HepG2 (cell line): ENCODE results near the gene TBX6. TPM values are rescaled to one million over a fixed set of nuclear protein-coding genes. Genes with fewer than 3 reads are reported as not detected.

Experiments used
- ADNP ChIP-seq: sonication (generic); formaldehyde crosslinking; IDR thresholded peaks from 2 replicates; pipeline ENCODE4 v1.4.0; 2020; ENCODE audit warnings: missing genetic modification reagents
- BCL3 ChIP-seq: sonication (generic); formaldehyde crosslinking; IDR thresholded peaks from 2 replicates; pipeline ENCODE4 v1.5.1; 2020; ENCODE audit warnings: mild to moderate bottlenecking, missing genetic modification reagents, moderate library complexity
- BRD4 ChIP-seq: sonication (generic); formaldehyde crosslinking; IDR thresholded peaks from 2 replicates; pipeline ENCODE4 v1.4.0; 2020; ENCODE audit warnings: missing genetic modification reagents
- ELF3 ChIP-seq: IDR thresholded peaks from 2 replicates; pipeline ENCODE4 v1.6.1; 2016; ENCODE audit warnings: missing genetic modification reagents, missing compliant biosample characterization
- IKZF4 ChIP-seq: sonication (generic); formaldehyde crosslinking; IDR thresholded peaks from 2 replicates; pipeline ENCODE4 v1.5.1; 2020; ENCODE audit warnings: borderline replicate concordance, mild to moderate bottlenecking, low read depth, missing genetic modification reagents; ENCODE audit errors: not compliant biosample characterization
- KDM1A ChIP-seq: IDR thresholded peaks from 2 replicates; pipeline ENCODE4 v1.6.1; 2016; ENCODE audit warnings: missing compliant biosample characterization
- KDM3A ChIP-seq: IDR thresholded peaks from 2 replicates; pipeline ENCODE4 v1.6.1; 2018; ENCODE audit warnings: low read depth, missing compliant biosample characterization
- KIAA2018 ChIP-seq: sonication (generic); formaldehyde crosslinking; IDR thresholded peaks from 2 replicates; pipeline ENCODE4 v1.5.0; 2020; ENCODE audit warnings: mild to moderate bottlenecking, missing genetic modification reagents, borderline replicate concordance
- PHF20 ChIP-seq: sonication (generic); formaldehyde crosslinking; IDR thresholded peaks from 2 replicates; pipeline ENCODE4 v1.5.0; 2020; ENCODE audit warnings: mild to moderate bottlenecking, missing genetic modification reagents
- RNF219 ChIP-seq: sonication (generic); formaldehyde crosslinking; IDR thresholded peaks from 2 replicates; pipeline ENCODE4 v1.5.0; 2020; ENCODE audit warnings: mild to moderate bottlenecking, missing genetic modification reagents
- SIX4 ChIP-seq: sonication (generic); formaldehyde crosslinking; IDR thresholded peaks from 2 replicates; pipeline ENCODE4 v1.4.0; 2020; ENCODE audit warnings: missing genetic modification reagents
- TGIF2 ChIP-seq: IDR thresholded peaks from 2 replicates; pipeline ENCODE4 v1.6.1; 2016; ENCODE audit warnings: control low read depth, missing compliant biosample characterization
- U2AF2 ChIP-seq: fragments of 200-400 bp; formaldehyde crosslinking; IDR thresholded peaks from 2 replicates; pipeline ENCODE4 v1.6.1; 2017; ENCODE audit warnings: low read depth, mild to moderate bottlenecking, low read length
- ZBTB37 ChIP-seq: sonication (generic); formaldehyde crosslinking; IDR thresholded peaks from 2 replicates; pipeline ENCODE4 v1.4.0; 2020; ENCODE audit warnings: mild to moderate bottlenecking, missing genetic modification reagents
- ZNF75D ChIP-seq: sonication (generic); formaldehyde crosslinking; IDR thresholded peaks from 2 replicates; pipeline ENCODE4 v1.8.1; 2023; ENCODE audit warnings: missing genetic modification reagents, mild to moderate bottlenecking, borderline replicate concordance
- polyA plus RNA-seq, 8 experiments: library from polyadenylated mRNA; depleted of rRNA in 3 of 8; stranded (reverse) in 7 of 8; unstranded in 1 of 8; fragments of >200 nt; fragmentation: Illumina TruSeq in 4 of 8; extraction: Trizol in 4 of 8; gene quantifications; 2 replicates each; pipeline versions ENCODE4 v1.2.1 to v1.2.3, GENCODE V29; 2011 to 2016; ENCODE audit warnings: low read depth in 4 of 8, missing spikeins in 1 of 8, mixed read lengths in 1 of 8; ENCODE audit not compliant: insufficient read depth in 1 of 8
- total RNA-seq, 5 experiments: library from RNA; depleted of rRNA; stranded (reverse); fragments of >200 nt; fragmentation: Illumina TruSeq; extraction: Trizol; gene quantifications; 2 replicates each; pipeline ENCODE4 v1.2.3, GENCODE V29; 2016; ENCODE audit warnings: low read depth in 1 of 5

Gene TBX6
- total and polyA plus RNA-seq, 2 of the 13 experiments (the other 11 are each of a cell fraction or from before 2014, with no cell fraction given), result 0.24 to 0.42 TPM

- TF ChIP-seq IKZF4, result peak; percentile 98
- TF ChIP-seq SIX4, result peak; percentile 83
- TF ChIP-seq ADNP, result no peak
- peak; percentile 84 for TF ChIP-seq BCL3
- peak; percentile 96 for TF ChIP-seq KDM3A (CRISPR knock-in tag)
- TF ChIP-seq KDM1A, result peak; percentile 60; the same call in 1 of the 2 replicates
- no peak for TF ChIP-seq ZNF75D (CRISPR knock-in tag)
- no peak for TF ChIP-seq U2AF2
- TF ChIP-seq KIAA2018, result no peak
- no peak for TF ChIP-seq ZBTB37 (CRISPR knock-in tag)
- peak; percentile 66; the same call in 1 of the 2 replicates for TF ChIP-seq RNF219 (CRISPR knock-in tag)
- TF ChIP-seq TGIF2, result peak; percentile 93
- 0 out of 2 replicates have a peak, but pooled peaks have one; percentile 46 for TF ChIP-seq BRD4
- TF ChIP-seq PHF20 (CRISPR knock-in tag), result peak; percentile 86
- peak; percentile 90 for TF ChIP-seq ELF3 (CRISPR knock-in tag)
These were observed 38.9 kb downstream of the TBX6 start (continued) for GRCh38 chr16:30052671-30053372.
